IPS-11a (cell line): Measurements from ENCODE around the gene MOB3B.
"Not testable (repeated sequence)": the region's sequence is repeated elsewhere in the genome, so short reads cannot be mapped to it uniquely, and the experiment has no call there.

Source experiments
- H3K4me3 ChIP-seq: one replicate; pipeline ENCODE4 v1.5.1; 2013; ENCODE audit warnings: low read depth, low read length, control low read depth

MOB3B gene

DNA sequence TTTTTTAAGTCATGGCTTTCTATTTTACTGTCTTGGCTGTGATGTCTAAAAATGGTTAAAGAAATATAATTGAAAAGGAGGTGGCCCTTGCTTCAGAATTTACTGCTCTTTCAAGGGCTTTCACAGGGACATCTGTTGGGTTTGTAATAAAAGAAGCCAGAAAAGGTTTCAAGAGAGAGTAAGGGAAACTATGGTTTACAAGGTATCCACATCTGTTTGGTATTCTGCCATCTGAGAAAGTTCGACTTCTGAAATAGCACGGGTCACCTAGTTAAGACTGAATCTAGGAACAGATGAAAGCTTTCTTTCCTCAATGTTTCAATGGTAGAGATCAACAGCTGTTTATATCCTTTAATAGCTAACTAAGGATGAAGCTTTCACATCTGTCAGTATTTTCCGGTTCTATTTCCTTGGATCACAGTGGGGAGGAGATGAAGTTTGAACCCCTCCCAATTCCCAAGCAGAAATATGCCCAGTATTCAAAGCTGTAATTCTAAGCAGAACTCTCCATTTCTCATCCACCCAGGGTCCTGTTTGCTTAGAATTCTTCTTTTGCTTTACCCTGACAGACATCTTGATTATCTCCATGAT, 78.3 kb downstream of the MOB3B start:
- no peak overlapping the region for H3K4me3 ChIP-seq

DNA sequence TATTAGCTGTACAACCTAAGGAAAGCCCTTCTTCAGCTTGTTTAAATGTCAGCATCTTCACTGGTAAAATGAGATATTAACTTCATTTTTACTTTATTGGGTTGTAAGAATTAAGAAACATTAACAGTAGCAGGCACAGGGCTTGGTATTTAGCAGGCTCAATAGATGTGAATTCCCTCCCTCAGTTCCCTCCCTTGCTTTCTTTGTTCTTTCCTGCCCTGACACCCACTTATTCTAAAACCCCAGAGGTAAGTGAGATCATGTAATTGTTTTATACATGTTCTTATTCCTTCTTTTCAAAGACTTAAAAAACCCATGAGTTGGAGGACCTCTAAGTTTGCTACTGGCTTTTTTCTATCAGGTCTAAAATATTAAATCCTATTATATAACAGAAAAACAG, 78.9 kb downstream of the MOB3B start:
- no peak overlapping the region for H3K4me3 ChIP-seq

DNA sequence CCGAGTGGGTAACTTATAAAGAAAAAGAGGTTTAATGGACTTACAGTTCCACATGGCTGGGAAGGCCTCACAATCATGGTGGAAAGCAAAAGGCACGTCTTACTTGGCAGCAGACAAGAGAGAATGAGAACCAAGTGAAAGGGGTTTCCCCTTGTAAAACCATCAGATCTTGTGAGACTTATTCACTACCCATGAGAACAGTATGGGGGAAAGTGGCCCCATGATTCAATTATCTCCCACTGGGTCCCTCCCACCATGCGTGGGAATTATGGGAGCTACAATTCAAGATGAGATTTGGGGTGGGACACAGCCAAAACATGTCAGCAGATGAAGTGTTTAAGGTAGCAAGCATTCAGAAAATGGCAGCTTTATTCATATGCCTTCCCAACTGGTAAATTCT, 81.3 kb downstream of the MOB3B start:
- not testable (repeated sequence) for H3K4me3 ChIP-seq

DNA sequence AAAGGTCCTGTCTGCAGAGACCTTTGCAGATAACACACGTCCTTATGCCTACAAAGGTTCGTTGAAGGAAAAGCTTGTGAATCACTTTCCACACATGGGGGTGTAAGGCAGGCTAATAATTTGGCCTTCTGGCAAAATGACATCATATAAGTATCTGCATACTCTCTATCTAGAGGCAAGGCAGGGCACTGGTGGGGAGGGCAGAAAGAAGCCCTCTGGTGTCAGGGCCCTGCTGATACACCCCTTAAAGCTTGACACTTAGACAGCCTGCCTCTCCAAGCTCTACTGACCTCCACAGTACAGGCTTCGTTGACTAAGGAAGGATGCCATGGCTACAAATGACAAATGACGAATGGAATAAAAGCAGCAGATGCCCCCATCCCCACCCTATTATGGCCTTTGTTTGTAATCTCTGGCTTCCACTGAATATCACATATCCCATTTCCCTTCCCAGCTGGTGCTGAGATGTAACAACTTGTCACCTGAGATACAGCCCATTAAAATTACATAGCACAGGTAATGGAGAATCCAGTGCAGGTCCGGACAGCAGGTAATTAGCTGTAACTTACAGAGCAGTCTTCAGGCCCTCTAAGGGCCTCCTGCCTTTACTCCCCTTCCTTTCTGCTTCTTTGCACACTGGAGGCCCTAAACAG, 82.5 kb downstream of the MOB3B start:
- H3K4me3 ChIP-seq: no peak overlapping the region

DNA sequence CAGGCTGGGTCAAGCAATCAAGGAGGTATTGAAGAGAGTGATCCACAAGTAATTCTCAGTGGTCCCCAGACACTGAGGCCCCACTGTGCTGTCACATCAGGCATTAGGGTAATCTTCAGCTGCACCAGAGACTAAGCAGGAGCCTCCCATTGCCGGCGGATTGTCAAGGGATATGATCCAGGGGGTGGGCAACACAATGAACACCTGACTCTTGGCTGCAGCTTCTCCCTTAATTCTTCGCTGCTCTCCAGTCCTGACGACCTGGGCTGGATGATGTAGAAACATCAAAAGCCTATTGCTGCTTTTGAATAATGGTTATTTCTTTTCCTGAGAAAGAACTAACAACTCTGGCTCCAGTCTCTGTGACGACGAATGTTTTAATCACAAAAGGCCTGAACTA, 83.9 kb downstream of the MOB3B start:
- H3K4me3 ChIP-seq: no peak overlapping the region

DNA sequence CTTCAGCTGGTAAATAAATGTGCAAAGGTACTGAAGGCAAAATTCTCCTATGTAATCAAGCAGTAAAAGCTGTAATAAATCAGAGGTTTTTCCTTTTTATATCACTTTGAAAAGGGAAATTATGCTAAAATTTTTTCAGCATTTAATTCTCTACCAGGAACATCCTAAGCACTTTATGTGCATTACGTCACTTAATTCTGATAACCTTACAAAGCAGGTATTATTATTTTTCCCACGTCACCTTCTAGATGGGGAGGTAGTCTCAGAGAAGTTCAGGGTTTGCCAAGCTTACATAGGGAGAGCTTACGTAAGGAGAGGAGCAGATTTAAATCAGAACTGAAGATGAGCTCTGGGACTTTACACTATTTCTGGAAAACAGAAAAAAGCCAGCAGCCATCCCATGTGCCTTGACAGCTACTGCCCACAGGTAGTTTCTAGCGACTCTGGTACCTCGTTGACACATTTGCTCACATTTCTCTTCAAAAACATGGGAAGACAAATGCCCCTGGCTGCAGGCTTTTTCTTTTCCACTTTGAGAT, 84.5 kb downstream of the MOB3B start:
- H3K4me3 ChIP-seq: no peak overlapping the region

DNA sequence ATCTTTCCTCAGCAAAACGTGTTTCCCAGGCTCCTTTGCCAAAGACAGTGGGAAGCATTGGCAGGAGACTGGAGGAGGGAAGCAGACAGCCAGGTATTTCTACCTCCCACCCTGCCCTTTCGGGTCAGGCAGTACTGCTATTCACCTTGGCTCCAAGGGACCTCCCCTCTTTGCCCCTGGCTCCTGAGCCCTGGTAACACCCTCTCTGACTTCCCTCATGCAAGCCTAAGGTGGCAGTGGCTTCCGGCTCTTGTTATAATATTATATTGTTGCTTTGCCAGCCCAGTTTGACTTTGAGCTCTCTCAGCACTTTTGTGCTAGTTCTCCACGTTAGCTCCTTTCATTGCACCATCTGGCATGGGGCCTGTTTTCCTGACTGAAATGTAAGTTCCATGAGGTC, 87.2 kb downstream of the MOB3B start:
- H3K4me3 ChIP-seq: no peak overlapping the region

DNA sequence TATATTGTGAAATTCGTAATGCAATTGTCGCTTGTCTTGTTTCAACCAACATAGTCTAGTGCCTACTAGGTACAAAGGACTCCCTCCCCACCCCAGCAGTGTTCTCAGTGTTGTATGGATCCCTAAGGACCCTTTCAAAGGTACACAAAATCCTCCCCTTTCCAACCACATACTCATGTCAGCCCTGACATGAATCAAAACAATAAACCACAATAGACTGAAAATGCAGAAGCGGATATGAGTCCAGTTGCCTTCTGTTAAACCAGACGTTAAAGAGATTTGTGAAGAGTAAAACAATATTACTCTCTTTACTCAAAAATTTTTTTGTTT, 87.9 kb downstream of the MOB3B start:
- no peak overlapping the region for H3K4me3 ChIP-seq

DNA sequence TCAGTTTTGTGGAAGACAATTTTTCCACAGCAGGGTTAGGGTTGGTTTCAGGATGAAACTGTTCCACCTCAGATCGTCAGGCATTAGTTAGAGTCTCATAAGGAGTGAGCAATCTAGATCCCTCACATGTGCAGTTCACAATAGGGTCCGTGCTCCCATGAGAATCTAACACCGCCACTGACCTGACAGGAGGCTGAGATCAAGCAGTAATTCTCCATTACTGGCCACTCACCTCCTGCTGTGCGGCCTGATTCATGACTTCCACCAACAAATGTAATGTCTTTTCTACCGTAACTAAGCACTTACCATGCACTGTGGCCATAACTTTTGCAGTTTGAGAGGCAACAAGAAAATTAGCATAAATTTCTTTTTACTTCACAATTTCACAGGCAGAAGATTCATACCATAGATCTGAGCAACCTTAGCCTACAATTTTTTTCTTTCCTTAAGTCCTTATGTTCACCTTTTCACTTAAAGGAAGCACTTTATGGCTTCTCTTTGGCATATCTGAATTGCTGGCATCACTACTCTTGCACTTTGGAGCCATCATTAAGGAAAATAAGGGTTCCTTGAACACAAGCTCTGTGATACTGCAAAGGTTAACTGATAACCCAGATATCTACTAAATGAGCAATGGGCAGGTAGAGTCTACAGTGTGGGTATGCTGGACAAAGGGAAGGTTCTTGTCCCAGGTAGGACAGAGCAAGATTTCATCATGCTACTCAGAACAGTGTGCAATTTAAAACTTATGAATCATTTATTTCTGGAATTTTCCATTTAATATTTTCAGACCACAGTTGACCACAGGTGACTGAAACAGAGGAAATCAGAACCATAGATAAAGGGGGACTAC, 88.5 kb downstream of the MOB3B start:
- H3K4me3 ChIP-seq: no peak overlapping the region

DNA sequence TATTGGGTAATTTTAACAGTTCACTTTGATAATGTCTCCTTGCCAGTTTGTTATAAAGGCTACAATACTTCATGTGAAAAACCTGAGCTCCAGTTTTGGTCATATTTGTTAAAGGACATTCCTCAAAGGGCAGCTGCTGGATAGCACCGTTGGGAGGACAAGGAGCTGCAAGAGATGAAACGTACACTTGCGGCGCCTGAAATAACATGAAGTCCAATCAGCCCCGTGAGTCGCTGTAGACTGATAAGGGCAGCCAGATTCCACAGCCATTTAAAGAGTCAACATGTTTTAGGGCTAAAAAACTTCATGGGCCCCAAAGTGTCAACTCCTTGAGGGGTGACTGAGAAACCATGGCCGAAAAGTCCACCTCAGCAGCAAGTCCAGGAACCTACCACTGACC, 91.1 kb downstream of the MOB3B start:
- no peak overlapping the region for H3K4me3 ChIP-seq

DNA sequence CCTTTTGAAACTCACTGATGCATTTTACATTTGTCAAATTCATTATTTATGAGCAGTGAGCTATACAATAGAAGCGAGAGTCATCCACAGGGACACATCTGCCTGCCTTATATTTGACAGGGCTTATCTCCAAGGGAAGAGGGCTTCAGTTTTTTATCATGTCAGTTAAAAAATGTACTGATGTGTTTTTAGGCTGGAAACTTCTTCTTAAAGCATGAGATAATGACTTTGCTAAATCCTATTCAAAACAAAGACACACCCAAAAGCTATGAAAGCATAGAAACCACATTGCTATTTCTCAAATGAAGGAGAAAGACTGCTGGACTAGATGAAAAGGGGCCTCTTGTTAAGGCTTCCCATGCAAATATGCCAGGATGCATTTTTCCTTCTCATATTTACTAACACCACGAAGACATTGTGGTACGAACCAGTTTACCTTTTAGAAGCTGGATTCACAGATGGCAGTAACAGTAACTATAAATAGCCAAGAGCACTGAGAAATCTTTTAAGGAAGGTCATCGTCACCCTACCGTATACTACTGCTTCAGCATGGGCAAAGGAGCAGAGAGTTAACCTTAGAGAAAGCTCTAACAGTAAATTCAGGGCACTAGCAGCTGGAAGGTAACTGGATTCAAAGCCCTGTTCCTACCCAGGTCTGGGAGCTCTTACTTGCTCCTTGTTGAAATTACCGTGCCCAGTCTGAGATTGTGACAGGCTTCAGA, 91.8 kb downstream of the MOB3B start:
- no peak overlapping the region for H3K4me3 ChIP-seq

DNA sequence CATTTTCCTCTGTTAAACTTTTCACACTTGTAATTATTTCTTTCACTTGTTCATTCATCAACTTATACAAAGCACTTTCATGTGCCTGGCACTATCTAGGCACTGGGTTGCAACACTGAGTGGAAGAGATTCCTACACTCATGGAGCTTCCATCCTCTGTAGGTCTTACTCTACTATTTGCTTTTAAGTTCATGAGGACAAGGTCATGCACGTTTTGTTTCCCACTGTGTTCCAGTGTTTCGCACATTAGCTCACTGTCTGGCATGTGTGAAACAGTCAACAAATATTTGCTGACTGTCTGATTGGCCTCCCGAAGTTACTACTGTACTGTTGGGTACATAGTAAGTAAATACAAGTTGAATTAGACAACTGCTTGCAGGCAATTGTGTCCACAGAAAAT, 93.4 kb downstream of the MOB3B start:
- no peak overlapping the region for H3K4me3 ChIP-seq

DNA sequence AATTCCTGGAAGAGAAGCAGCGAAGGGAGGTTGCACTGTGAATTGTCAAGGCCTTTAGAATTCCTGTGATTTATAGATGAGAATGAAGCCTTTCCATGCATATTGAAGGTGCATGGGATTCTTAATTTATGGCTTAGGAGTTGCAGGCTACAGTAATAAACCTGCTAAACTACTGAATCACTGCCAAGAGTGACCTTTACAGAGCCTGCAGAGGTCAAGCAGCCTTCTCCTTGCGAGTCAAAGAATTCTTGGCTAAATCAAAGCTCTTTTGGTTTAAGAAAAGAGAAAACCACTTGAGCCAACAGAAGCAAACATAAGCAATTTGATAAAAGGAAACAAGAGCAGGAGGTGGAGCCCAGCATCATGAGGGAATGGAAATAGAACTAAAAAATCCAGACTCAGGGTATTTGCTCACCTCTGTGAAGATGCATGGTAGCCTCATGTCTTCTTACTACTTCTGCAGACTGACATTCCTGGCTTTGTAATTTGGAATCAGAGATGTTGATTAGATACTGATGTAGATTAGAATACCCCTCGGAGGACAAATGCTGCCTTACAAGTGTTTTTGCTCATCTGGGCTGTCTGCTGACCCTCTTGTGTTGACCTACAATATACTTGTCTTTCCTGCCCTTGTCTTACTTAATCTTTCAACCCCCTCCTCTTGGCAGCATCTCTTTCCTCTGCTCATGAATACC, 95.8 kb downstream of the MOB3B start:
- H3K4me3 ChIP-seq: no peak overlapping the region

DNA sequence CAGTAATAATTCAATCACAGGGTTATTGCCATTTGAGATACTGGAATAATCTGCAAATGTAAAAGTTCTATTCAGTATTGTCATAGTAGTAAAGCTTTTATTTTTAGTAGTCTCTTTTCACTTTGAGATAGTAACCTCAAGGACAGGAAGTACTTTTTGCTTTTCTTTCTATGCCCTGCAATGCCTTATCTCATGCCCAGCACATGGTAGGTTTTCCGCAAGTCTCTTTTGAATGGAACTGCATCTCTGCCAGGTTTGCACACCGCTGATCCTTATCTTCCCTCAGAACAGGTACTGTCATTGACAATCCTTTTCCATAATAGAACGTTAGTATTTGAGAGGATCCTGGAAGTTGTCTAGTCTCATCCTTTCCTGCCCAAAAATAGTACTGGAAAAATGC, 97.3 kb downstream of the MOB3B start:
- H3K4me3 ChIP-seq: no peak overlapping the region

DNA sequence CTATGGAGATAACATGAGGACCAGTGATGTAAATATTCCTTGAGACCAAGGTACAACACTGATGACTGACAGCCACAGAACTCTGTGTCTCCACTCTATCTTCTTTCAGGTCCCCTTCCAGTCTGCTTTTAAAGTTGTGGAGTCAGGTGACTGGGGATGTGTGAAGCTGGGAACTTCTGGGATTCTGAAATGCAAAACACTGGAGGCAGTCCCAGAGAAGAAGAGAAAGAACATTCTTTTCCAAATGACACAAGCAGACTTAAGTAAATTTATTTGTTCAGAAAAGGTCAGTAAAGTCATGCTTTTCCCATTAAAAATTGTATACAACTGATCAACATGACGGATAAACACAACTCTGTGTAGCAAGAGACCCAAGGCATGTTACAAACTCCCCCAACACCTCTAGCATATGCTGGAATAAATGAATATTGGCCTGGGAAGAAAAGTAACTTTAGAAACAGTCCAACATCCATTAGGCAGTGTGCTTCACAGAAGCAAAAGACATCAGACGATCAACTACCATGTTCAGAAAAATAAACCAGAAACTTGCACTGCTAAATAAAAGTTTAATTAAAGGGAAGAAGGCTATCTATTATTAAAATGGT, 98.0 kb downstream of the MOB3B start:
- H3K4me3 ChIP-seq: no peak overlapping the region

DNA sequence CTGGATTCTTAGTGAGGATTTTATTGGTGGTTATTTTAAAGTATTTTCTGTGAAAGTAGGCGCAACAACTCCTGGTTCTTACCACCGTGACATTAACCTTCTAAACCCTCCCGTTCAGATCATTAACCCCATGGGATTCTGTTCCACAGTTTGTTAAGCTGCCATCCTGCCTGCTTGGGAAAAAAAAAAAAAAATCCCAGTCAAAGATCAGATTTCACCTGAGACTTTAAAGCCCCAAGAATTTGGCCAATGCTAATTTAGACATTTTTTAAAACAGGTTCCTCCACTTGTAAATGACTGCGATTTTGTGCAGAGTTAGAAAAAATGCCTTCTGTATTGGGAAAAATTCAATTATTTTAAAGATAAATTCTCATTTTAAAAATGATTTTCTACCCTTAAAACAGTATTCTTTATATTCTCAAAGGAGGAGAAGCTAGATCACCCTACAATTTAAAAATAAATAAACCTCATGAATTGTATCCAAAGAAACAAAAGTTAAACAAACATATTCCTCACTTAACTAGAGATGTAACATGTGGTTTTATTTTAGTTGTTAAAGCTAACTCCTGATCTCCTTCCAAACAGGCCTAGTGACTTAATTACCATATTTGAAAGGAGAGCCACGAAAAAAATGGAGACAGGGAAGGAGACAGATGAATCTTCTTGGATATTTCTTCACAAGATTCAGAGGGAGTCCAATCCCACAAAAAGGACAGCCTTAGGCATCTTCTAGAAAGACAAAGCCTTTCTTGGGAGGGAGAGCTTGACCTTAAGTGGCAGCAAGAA, 98.7 kb downstream of the MOB3B start:
- no peak overlapping the region for H3K4me3 ChIP-seq

DNA sequence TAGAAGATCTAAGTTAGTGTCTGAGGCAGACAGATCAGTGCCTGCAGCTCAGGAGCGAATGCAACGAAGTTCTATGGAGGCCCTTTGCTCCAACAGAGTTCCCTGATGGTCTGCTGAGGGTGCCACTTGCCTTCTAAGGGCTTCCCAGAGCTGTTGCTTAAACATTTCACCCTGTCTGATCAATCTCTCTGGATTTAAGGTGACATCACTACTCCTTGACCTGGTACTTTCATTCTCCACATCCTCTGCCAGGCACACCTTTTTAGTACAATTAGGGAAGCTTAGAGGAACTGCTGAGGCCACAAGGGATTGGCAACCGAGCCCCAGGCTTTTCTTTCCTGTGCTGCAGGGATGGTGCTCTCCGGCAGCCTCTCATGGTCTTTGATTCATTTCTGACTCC, 99.7 kb downstream of the MOB3B start:
- no peak overlapping the region for H3K4me3 ChIP-seq

DNA sequence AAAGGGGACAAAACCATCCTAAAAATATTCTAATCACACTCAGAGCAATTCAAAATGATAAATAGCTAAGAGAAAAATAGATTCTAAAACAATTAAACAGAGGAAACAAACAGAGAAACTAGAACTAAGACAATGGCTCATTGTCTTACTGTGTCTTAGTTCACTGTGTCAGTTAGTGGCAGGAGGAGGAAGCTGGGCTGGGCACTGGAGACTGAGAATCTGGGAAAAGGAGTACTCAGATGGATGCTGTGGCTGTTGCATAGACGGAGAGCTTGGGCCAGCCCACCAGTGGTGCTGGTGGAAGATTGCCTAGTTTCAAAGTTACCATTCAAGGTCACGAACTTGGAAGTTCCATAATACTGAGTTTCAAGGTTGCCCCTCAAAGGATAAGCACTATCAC, 100.2 kb downstream of the MOB3B start:
- no peak overlapping the region for H3K4me3 ChIP-seq

DNA sequence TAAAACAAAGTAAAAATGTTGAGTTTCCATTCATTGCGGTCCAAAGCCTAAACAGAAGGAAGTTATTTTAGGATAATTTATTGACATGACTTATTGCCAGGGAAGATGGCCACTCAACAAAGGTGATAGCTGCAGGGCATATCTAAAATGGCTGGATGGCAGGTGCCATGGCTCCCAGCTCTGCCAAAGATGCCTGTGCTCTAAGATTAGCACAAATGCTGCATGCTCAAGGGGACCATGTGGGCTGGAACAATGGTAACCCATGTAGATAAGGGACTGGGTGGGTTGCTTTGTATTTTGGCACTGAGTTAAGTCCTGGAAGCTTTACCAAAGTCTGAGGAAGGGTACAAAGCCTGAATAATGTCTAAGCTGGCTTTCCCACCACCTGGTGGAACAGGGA, 101.1 kb downstream of the MOB3B start:
- H3K4me3 ChIP-seq: no peak overlapping the region

DNA sequence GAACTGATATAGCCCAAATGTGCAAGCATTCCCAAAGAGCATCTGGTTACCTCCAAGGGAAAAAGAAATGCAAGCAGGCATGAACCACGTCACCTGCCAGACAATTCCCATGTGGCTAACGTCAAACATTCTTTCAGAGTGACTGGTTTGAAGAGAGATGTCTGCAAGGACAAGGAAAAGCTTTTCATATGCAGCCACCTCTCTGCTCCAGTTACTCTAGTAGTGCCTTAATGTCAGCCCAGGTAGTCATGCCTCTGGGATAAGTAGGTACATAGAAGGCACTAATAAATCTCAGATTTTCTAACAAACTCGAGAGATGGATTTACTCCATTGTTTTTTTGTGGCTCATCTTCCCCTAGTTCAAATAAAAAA, 102.4 kb downstream of the MOB3B start:
- H3K4me3 ChIP-seq: no peak overlapping the region
